NT2/D1 (cell line): ENCODE measurements around the gene CNR2.

Experiments used
- SUZ12 ChIP-seq: IDR thresholded peaks from 2 replicates; pipeline ENCODE4 v1.6.1; 2011; ENCODE audit not compliant: insufficient read length, insufficient read depth; ENCODE audit errors: extremely low read depth
- YY1 ChIP-seq: IDR thresholded peaks from 2 replicates; pipeline ENCODE4 v1.6.1; 2011; ENCODE audit not compliant: insufficient read length, insufficient read depth
- ZNF274 ChIP-seq: IDR thresholded peaks from 2 replicates; pipeline ENCODE4 v1.6.1; 2011; ENCODE audit warnings: mild to moderate bottlenecking, low read depth, low read length

DNA sequence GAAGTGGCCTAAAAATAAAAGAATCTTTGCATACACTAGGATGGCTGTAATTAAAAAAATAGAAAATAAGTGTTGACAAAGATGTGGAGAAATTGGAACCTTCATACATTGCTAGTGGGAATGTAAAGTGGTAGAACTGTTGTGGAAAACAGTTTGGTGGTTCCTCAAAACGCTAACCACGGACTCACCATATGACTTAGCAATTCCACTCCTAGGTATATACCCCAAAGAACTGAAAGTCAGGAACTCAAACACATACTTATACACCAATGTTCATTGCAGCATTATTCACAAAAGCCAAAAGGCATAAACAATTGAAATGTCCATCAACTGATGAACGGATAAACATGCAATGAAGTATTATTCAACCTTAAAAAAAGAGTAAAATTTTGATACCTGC lies 77.1 kb downstream of the CNR2 start:
- TF ChIP-seq YY1 (no peak), ZNF274 (no peak), SUZ12 (no peak)
